Astrocyte of the cerebellum (primary cell): Measurements from ENCODE around the gene HENMT1.
A peak's percentile ranks its signal among the peaks of the same experiment; 100 is the strongest.
"Not testable (repeated sequence)": the region's sequence is repeated elsewhere in the genome, so short reads cannot be mapped to it uniquely, and the experiment has no call there.

Experiments used
- DNase-seq: peaks from one replicate; pipeline ENCODE4 v3.0.0-alpha.2; 2011; ENCODE audit warnings: low read depth
- H3K4me3 ChIP-seq: 2 replicates; pipeline ENCODE4 v1.5.1; 2011; ENCODE audit warnings: mild to moderate bottlenecking, low read depth, low read length, moderate library complexity
- CTCF ChIP-seq: IDR thresholded peaks from 2 replicates; pipeline ENCODE4 v1.5.1; 2012; ENCODE audit warnings: low read length, low read depth, moderate library complexity, mild to moderate bottlenecking; ENCODE audit errors: missing control alignments
- in situ Hi-C: cut with HindIII; loops from 2 replicates; pipeline ENCODE4 v1.10.0; 2017; ENCODE audit warnings: low sequenced_read_pairs

Gene HENMT1

GRCh38 chr1:108644984-108645383 is 15.9 kb downstream of the HENMT1 start:
- TF ChIP-seq CTCF = no peak
- in situ Hi-C loops = loop anchor here (5.0 kb wide), 1 partner anchor 88 kb away; no protein-coding TSS in a partner anchor
- no peak overlapping the region for H3K4me3 ChIP-seq
- no peak for DNase-seq

GRCh38 chr1:108643492-108644335 is 17.2 kb downstream of the HENMT1 start:
- no peak overlapping the region for H3K4me3 ChIP-seq
- DNase-seq = peak; percentile 72
- in situ Hi-C loops = no loop called here
- TF ChIP-seq CTCF = peak; percentile 55

- DNase-seq, in situ Hi-C loops, H3K4me3 ChIP-seq: not testable (repeated sequence)
These were observed 20.0 kb downstream of the HENMT1 start for GRCh38 chr1:108640863-108641262.

GRCh38 chr1:108639899-108640560 is 20.9 kb downstream of the HENMT1 start:
- in situ Hi-C loops = no loop called here
- no peak for TF ChIP-seq CTCF
- H3K4me3 ChIP-seq = no peak overlapping the region
- DNase-seq = no peak

GRCh38 chr1:108636876-108637275 is 24.0 kb downstream of the HENMT1 start:
- in situ Hi-C loops = no loop called here
- no peak overlapping the region for H3K4me3 ChIP-seq
- TF ChIP-seq CTCF = no peak
- no peak for DNase-seq

GRCh38 chr1:108634521-108634920 is 26.4 kb downstream of the HENMT1 start:
- TF ChIP-seq CTCF = no peak
- in situ Hi-C loops = no loop called here
- H3K4me3 ChIP-seq = no peak overlapping the region
- no peak for DNase-seq

GRCh38 chr1:108628665-108629064 is 32.2 kb downstream of the HENMT1 start:
- no peak for TF ChIP-seq CTCF
- DNase-seq = no peak
- H3K4me3 ChIP-seq = no peak overlapping the region
- in situ Hi-C loops = no loop called here
